ENCODE data around the gene TREML4. TPM values are rescaled to one million over a fixed set of nuclear protein-coding genes. Genes with fewer than 3 reads are reported as not detected.
"Not testable (repeated sequence)": the region's sequence is repeated elsewhere in the genome, so short reads cannot be mapped to it uniquely, and the experiment has no call there.

TREML4 gene
- polyA plus RNA-seq, 10 donors, result not detected

DNA sequence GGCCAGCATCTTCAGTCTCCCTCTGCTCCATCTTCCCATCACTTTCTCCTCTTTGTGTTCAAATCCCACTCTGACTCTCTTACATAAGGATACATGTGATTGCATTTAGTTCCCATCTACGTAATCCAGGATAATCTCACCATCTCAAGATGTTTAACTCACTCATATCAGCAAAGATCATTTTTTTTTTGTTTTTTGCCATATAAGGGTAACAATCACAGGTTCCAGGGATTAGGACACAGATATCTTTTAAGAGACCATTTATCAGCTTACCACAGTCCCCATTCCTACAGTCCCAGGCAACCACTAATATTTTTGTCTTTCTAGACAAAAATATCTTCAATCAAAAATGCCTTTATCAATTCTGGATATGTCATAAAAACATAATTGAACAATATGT, 24.0 kb upstream of the TREML4 start:
- no peak for DNase-seq

DNA sequence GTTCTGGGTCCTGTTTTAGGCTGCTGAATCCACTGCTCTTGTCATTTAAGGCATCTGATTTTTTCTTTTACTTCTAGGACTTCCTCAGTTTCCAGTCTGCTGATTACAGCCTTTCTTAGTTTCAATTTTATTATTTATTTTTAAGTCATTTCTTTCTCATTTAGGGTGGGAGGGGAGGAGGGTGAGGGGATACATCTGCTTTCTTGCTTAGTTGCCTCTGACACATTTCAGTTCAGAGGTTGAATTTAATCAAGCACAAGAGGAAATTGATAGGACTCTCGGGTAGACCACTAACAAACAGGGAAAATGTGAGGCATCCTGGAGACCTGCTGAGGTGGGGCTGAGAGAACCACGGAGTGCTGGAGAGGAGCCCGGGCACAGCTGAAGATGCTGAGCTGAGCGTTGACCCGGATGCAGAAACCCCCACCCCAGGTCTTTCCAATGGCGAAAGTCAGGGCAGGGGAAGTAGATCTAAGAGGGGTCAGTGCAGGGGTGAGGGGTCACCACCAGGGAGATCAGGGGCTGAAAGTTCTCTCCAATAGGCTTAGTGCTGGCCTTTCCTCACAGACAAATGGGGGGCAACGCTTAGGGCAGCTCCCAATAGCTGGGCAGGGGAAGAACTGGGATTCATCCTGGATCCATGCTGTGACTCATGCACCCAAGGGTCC, 19.6 kb upstream of the TREML4 start:
- DNase-seq, result no peak

DNA sequence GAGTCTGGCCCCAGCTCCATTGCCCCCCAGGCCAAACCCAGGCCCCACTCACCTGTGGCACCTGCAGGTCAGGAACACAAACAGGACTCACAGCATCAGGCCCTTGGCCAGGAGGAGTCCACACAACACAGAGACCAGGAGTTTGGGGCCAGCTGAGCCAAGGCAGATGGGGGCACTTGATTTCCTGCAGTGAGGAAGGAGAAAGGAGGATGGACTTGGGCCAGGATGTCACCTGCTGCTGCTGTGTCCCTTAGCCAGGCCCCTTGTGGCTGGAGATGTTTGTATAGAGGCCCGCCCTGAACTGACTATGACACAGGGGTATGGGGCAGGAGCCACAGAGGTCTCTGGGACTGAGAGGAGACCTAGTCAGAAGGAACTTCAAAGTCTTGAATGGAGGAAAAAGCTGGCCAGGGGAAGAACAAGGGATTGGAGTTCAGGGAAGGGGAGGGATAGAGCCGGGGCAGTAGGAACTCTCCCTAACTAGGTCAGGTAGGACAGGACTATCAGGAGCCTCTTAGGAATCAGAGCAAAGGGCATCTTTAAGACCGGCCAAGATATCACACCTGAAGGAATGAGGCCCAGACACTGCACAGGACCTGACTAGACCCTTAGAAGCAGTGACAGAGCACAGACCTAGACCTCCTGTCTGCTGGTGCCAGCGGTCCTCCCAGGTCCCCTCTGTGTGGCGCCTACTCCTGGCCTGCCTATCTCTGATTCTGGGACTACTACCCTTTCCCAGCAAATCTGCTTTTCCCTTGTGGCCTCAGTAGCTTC, 18.4 kb upstream of the TREML4 start:
- DNase-seq, result no peak

DNA sequence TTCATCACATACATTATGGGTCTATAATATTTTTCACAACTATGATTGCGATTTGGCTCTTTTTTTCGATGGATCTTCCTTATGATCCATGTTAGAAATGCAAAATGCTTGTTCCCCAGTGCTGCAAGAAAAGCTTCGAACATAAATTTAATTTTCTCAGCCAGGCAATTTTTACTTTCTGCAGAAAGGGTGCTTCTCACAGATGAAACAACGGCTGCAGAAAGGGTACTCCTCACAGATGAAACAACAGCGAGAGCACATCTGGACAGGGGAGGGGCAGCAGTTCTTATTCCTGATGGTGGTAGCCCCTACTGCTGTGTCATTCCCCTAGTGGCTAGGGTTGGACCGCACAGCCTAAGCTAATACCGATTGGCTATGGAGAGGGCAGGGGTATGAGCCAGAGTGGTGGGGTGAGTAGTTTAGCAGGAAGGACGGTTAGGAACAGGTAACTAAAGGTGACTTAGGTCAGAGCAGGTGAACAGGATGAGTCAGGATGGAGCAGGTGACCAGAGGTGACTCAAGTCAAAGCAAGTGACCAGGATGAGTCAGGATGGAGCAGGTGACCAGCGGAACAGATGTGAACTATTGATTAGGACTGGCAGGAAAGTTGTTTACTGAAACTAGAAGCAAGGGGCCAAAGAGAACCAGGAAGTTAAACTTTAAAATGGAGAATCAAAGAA, 13.4 kb upstream of the TREML4 start:
- DNase-seq, result no peak

DNA sequence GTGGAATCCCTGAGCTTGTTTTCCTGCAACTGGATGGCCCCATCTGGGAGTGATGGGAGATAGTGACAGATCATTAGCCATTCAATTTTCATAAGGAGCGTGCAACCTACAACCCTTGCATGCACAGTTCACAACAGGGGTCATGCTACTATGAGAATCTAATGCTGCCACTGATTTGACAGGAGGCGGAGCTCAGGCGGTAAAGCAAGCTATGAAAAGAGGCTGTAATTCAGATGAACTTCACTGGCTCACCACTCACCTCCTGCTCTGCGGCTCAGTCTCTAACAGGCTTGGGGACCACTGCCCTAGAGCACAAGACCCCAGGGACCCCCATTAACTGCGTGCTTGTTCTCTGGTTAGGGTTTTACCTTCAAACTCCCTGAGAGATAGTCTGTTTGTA, 12.4 kb upstream of the TREML4 start:
- no peak for DNase-seq

DNA sequence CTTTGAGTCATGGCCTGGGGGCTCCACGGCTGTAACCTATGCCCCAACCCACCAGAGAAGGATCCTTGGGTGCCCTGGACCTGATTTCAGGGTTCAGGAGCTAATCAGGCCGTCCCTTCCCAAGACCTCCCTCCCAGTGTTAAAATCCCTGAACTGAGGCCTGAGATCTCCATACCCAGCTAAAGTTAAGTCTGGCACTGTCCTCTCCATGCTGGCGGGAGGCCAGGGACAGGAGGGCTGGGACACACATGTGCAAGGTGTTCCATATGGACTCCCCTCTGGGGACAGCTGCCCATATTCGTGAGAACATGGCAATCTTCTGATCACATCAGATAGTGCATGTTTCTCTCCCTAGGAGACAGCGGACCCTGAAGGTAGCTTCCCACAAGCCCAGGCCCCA, 11.5 kb upstream of the TREML4 start:
- no peak for DNase-seq

DNA sequence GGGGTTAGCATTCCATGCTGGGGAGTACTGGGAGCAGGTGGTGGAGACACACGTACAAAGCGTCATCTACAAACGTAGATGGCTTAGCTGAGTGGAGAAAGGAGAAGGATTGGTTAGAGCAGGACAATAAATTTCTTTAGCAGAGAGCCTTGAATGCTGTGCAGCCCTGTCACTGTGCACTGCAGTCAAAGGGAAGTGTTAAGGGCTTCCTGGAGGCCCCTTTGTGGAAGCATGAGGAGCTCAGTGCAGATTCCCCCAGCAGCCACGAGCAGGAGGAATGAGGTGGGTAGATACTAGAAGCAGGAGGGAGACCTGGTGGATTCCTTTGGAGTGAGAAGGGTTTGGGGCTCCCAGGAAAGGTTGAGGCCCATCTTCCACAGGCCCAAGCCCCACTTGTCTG, 6.1 kb upstream of the TREML4 start:
- DNase-seq, result no peak

DNA sequence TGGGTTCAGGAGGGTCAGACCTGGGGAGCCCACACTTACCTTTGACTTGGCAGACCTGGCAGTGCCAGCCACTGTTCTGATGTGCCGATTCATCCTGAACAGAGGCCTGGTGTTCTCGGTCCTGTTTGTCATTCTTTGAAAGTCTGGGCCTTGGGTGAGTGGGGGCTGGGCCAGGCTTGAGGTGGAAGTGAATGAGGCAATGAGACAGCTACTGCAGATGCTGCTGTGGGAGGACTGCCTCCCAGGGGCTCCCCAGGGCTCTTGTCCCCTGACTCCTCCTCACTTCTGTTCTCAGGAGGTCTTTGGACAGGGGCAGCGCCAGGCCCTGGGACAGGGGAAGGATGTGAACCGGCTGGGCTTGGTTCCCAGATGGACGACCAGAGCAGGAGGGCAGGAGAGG, 5.6 kb upstream of the TREML4 start:
- no peak for DNase-seq

DNA sequence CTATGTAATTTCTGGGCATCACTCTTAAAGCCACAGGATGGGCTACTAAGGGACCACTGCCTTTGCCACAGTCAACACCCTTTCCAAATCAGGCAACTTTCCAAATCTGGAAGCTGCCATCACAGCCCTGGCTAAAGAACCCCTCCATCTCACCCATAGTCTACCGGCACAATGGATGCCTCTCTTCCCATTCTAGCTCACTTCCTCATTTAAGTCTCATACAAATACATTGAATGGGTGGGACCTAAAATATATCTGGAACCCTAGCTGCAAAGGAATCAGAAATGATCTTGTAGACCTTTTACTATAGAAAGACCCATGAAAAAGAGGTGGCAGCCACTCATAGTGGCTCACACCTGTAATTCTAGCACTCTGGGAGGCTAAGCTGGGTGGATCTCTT, 3.3 kb upstream of the TREML4 start:
- no peak for DNase-seq

DNA sequence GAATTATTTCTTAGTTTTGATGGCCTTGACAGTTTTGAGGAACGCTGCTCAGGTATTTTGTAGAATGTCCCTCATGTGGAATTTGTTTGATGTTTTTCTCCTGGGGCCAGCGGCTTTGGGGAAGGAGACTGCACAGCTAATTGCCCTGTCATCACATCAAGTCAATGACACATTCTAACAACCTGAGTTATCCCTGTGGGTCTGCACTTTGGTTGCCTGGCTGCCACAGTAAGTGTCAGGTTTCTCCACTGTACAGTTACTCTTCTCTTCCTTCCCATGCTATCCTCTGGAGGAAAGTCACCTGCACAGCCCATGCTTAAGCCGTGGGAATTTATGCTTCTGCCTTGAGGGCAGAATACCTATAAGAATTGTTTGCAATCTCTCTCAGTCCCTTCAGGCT, 1.4 kb upstream of the TREML4 start:
- DNase-seq, result no peak

DNA sequence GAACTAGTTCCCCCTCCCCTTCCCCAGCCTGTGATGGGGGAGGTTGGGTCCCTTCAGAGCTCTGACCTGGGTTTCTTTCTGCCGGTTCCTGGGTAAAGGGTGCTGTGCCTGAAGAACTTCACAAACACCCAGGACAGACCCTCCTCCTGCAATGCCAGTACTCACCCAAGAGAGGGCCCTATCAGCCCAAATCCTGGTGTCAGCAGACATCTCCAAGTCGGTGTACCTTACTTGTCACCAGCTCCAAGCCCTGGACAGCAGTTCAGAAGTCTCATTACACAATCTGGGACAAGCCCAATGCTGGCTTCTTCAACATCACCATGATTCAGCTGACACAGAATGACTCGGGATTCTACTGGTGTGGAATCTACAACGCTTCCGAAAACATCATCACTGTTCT, 467 bp downstream of the TREML4 start:
- no peak for DNase-seq

DNA sequence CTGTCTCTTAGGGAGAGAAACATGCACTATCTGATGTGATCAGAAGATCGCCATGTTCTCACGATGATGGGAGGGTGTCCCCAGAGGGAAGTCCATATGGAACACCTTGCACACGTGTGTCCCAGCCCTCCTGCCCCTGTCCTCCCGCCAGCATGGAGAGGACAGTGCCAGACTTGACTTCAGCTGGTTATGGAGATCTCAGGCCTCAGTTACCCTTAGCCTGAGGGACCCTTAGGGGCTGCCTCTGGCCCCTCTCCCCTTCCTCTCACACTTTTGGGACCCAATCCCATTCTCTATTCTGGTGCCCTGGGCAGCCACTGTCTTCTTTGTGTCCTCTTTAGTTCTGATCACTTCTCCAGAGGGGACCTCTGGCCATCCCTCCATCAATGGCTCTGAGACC, 1.6 kb downstream of the TREML4 start:
- no peak for DNase-seq

DNA sequence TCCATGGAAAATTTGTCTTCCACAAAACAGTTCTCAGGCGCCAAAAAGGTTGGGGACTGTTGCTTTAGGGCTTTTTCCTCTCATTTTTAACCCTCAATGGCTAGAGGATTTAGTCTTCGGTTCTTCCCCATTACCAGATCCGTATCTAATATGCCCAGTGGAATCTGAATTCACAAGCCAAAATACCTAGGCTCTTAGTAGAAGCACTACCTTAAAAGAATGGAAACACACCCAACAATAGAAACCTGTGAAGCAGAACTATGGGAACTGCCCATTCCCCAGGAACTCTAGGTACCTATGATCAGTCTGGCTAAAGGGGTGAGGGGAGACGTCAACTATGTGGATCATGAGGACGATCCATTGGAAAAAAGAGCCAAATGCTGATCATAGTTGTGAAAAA, 3.1 kb downstream of the TREML4 start:
- no peak for DNase-seq

DNA sequence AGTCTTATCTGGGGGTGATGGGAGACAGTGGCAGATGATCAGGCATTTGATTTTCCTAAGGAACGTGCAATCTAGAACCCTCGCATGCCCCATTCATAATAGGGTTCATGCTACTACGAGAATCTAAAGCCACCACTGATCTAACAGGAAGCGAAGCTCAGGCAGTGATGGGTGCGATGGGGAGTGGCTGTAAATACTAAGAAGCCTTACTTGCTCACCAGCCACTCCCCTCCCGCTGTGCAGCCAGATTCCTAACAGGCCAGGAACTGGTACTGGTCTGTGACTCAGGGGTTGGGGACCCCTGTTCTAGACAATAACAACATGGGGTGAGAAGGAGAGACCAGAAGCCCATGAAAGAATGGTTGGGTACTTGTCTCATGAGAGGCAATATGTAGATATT, 4.5 kb downstream of the TREML4 start:
- no peak for DNase-seq

DNA sequence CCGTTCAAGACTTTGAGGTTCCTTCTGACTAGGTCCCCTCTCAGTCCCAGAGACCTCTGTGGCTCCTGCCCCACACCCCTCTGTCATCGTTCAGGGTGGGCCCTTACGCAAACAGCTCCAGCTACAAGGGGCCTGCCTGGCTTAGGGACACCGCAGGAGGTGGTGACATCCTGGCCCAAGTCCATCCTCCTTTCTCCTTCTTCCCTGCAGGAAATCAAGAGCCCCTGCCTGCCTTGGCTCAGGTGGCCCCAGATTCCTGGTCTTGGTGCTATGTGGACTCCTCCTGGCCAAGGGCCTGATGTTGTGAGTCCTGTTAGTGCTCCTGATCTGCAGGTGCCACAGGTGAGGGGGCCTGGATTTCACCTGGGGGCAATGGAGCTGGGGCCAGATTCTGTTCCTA, 8.1 kb downstream of the TREML4 start:
- DNase-seq, result no peak

DNA sequence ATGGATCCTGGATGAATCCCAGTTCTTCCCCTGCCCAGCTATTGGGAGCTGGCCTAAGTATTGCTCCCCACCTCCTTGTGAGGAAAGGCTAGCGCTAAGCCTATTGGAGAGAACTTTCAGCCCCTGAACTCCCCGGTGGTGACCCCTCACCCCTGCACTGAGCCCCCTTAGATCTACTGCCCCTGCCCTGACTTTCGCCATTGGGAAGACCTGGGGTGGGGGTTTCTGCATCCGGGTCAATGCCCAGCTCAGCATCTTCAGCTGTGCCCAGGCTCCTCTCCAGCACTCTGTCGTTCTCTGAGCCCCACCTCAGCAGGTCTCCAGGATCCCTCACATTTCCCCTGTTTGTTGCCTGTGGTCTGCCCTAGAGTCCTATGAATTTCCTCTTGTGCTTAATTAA, 9.0 kb downstream of the TREML4 start:
- DNase-seq, result no peak

DNA sequence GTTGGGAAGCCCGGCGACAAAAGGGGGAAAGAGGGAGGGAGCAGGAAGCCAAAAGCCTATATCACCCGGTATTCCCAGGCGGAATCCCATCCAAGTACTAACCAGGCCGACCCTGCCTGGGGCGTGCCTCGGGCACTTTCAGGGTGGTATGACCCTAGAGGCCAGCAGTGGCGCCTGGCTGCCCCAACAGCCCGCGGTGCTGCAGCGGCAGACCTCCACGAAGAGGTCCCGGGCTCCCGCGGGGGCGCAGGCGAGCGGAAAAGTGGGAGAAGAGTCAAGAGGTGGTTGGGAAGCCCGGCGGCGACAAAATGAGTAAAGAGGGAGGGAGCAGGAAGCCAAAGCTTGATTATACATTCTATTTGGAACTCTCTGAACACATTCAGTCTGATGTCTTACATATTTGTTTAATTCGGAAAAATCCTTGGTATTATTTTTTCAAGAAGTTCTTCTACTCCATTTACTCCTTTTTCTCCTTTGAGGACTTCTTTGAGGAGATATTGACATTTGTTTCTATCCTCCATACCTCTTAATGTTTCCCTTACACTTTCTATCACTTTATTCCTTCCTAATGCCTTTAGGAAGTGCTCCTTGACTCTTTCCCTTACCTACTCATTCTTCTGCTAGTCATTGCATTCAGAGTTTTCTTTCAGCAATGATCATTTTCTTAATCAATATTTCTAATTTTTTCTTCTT, 11.5 kb downstream of the TREML4 start:
- no peak for DNase-seq

DNA sequence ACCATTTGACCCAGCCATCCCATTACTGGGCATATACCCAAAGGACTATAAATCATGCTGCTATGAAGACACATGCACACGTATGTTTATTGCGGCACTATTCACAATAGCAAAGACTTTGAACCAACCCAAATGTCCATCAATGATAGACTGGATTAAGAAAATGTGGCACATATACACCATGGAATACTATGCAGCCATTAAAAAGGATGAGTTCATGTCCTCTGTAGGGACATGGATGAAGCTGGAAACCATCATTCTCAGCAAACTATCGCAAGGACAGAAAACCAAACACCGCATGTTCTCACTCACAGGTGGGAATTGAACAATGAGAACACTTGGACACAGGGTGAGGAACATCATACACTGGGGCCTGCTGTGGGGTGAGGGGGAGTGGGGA, 18.4 kb downstream of the TREML4 start:
- not testable (repeated sequence) for DNase-seq

DNA sequence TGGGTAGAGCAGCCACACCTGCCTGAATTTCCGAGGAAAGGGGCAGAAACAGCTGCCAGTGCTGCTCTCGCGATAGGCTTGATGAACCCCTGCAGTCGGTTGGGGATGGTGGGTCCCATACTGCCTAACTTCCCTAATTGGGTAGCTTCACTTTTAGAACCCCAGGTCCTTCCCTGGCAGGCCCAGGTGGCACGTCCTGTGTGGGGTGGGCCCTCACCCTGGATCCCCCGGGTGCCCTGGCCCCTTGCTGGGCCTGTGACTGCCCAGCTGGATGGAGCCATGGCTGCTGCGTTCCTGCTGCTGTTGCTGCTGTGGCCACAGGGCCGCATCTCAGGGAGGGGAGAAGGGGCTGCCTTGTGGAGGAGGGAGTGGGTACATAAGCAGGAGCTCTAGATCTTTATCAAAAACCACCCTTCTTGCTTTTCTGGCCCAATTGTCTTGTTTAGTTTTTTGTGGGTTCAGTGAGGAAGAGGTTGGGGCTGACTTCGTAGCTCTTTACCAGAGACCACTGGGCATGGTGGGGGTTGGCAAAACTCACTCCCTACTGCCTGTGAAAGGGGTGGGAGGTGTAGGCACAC, 19.2 kb downstream of the TREML4 start:
- DNase-seq, result no peak

DNA sequence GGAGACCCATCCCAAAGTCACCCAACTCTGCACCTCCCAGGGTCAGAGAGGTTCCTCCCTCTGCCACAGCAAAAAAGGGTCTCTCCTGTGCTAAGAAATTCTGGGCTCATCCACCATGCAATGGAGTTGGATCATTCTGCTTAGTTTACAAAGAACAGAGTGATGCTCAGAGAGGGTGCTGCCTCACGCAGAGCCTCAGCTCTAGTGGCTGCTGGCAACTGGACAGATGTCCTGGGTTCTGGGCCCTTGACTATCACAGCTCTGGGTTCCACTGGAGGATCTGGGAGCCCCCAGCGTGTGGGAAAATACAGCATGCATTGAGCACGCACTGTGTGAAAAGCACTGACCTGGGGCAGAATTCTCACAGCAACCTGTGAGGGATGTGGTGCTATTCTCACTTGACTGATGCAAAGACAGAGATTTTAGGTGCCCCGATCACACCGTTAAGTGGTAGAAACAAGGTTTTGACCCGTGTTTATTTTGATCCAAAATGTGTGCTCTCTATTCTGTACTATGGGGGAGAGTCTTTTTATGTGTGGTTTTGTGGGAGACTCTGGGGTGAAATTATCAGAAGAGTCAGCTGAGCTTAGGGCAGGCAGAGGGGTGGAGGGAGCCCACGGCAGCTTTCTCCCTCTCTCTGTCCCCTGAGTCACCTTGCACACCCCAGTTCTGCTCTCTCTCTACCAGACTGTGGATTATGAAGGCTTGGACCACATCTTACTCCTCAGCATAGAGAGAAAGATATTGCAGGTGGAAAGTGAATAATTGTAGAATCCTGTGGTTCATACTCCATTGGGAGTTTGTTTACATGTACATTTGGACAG, 19.9 kb downstream of the TREML4 start:
- no peak for DNase-seq
